ENCODE data around the gene VIT.
A peak's percentile ranks its signal among the peaks of the same experiment; 100 is the strongest.

The VIT gene

DNA sequence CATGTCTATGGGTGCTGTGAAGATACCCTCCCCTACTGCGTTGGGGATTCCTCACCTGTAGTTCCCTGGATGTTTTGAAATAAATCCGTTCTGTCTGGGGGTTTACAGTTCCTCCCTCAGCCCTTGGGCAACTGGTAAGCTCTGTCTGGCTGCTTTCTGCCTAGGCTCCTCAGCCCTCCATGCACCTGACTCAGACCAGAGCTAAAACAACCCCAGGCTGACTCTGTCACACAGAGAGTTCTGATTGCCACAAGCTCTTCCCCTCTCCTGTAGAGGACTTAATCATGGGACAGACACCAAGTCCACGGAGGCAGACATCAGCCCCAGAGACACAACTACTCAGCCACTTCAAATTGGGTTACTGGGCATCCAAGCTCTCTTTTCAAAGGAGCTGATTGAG lies 6.3 kb downstream of the VIT start:
- TF ChIP-seq, protein P1, sequence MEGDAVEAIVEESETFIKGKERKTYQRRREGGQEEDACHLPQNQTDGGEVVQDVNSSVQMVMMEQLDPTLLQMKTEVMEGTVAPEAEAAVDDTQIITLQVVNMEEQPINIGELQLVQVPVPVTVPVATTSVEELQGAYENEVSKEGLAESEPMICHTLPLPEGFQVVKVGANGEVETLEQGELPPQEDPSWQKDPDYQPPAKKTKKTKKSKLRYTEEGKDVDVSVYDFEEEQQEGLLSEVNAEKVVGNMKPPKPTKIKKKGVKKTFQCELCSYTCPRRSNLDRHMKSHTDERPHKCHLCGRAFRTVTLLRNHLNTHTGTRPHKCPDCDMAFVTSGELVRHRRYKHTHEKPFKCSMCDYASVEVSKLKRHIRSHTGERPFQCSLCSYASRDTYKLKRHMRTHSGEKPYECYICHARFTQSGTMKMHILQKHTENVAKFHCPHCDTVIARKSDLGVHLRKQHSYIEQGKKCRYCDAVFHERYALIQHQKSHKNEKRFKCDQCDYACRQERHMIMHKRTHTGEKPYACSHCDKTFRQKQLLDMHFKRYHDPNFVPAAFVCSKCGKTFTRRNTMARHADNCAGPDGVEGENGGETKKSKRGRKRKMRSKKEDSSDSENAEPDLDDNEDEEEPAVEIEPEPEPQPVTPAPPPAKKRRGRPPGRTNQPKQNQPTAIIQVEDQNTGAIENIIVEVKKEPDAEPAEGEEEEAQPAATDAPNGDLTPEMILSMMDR (IDR thresholded peaks at IDR 0.05; ENCODE audit: insufficient read depth, missing control alignments): no peak
- no peak for DNase-seq (ENCODE audit: insufficient read length, low spot score)
- no peak for FAIRE-seq

DNA sequence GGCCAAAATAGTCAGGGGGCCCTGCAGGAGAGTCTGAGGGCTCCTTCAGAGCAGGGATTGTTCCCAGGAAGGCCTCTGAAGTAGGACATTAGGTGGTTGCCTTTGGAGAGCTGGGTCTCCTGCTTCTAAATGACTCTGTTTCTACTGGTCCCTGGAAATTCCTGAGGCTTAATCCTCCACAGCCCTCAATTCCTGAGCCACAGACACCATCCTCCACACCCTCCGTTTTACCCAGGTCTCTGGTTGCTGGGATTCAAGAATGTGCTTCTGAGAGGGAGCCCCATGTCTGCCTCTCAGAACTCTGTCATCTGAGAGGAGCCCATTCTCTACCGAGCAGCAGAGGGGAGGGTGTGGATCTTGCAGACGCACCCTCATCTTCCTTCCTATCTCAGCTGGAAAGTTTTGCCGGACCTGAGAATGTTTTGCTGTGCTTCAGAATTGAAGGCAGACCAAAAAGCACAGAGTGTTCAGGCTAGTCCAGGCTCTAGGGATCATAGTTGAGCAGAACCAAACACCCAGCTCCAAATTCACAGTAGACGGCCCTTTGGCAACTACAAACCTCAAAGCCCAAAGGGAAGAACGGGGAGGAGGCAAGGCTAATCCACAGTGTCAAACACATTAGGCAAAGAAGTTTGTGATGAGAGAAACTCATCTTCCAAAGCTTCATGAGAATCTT lies 8.1 kb downstream of the VIT start:
- DNase-seq (ENCODE audit: insufficient read length, low spot score): no peak
- TF ChIP-seq, protein P1 (IDR thresholded peaks at IDR 0.05; ENCODE audit: insufficient read depth, missing control alignments): no peak
- FAIRE-seq: no peak

DNA sequence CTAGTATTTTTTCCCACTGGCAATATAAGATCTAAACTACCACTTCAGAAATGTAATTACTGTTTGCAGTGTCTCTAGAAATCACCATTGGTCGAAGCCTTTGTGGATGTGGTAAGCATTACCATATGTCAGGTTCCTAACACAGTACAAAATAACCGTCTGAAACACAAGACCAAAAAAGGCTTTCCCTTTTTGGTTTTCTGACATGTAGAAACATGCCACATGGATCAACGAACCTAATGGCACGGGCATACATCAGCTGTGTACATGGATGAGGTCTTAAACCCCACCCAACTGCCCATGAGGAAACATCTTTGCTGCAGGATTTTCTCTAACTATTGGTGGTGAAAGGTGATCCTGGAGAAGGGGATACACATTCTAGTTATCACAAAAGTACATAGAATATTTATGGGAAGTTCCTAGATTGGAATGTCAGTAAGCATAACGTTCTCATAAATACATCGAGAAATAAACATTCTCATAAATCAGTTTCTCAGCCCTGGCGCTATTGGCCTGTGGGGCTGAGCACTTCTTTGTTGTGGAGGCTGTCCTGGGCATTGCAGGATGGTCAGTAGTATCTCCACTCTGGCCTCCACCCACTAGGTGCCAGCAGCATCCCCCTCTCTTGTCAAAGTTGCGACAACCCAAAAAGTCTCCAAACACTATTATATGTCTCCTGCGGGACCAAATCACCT lies 9.0 kb downstream of the VIT start:
- no peak for DNase-seq (ENCODE audit: insufficient read length, low spot score)
- TF ChIP-seq, protein P1 (IDR thresholded peaks at IDR 0.05; ENCODE audit: insufficient read depth, missing control alignments): no peak
- no peak for FAIRE-seq

DNA sequence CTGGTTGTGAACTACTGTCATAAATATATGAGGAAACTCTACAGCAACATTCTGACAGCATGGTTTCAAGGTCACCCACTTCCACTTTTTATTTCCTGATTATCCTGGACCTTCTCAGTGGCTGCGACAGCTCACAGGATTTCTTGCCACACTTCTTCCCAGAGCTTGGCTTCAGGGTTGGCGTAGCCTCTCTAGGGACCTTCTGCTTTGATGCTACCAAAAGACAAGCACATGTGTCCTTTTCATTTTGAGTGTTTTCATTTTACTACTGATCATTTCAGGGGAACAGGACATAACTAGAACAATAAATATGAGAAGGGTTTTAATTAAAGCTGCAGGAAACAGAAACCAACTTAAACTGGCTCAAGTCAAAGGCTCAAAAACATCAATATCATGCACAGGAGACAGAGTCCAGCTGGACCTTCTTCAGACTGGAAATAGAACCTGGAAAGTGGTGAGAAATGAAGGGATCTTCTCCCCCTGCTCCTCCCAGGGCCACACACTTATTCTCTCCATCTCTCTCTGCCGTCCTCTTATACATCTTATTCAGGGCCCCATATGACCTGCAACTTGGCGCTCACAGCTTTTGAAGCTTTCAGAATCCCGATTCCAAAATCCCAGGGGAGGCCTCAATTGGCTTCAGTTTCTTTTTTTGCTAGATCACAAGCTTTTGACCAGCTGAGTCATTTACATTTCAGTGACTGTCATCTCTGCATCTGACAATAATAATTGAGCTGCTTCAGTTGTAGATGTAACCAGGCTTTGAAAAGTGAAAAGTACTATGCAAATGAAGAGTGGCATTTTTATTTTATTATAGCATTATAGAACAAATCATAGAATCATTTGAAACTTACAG lies 9.7 kb downstream of the VIT start:
- no peak for FAIRE-seq
- no peak for DNase-seq (ENCODE audit: insufficient read length, low spot score)
- TF ChIP-seq, protein P1 (IDR thresholded peaks at IDR 0.05; ENCODE audit: insufficient read depth, missing control alignments): no peak

DNA sequence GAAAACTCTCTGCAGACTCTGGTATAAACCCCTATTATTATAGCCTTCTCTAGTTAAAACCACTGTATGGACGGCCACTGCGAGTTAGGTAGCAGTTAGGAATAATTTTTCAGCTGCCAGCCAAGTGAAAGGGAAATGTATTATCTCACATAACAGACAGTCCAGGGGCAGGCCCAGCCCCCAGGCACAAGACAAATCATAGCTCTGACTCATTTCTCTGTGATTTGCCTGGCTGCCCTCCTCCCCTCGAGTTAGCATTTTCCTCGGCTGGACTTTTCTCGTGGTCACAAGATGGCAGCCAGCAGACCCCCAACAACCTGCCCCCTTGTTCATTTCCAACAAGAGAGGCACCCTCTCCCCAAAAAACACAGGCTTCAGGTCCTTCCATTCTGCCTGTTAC lies 10.5 kb downstream of the VIT start:
- FAIRE-seq (no peak), DNase-seq (ENCODE audit: insufficient read length, low spot score) (no peak)
- TF ChIP-seq, protein P1 (IDR thresholded peaks at IDR 0.05; ENCODE audit: insufficient read depth, missing control alignments): no peak

DNA sequence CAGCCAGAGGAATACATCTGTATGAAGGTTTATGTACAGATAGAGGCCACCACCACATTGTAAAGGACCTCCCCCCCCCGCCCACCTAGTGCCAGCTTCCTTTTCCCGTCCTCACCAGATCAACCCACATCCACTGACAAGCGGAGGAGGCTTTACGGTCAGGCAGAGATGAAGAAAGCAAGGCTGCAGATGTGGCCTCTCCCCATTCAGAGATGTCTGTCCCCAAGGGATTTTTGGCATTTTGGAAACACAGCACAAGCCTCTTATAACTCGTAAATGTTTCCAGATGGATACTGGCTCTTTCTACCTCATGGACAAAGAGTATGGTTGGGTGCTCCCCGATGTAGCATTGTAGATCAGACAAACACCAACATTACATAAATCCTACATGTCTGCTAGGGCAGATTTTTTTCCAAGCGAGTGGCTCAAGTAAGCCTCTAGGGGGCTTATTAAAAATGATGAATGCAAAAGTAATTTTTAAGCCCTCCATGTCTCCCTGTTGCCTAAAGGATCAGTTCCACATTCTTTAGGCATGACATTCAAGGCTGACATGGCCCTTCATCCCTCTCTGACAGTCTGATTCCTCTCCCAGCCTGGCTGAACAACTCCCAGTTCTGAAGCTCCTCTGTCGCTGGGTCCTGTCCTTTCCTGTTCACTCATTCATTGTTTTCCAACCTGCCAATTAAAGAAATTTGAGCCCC lies 11.7 kb downstream of the VIT start:
- no peak for DNase-seq (ENCODE audit: insufficient read length, low spot score)
- TF ChIP-seq, protein P1 (IDR thresholded peaks at IDR 0.05; ENCODE audit: insufficient read depth, missing control alignments): peak; percentile 7
- FAIRE-seq: no peak

Measured in D721Med (cell line).